AG10803 (cell line): ENCODE data around the gene FIBIN.
A peak's percentile ranks its signal among the peaks of the same experiment; 100 is the strongest.

Experiments used
- DNase-seq: peaks from one replicate; pipeline ENCODE4 v3.0.0; 2010; ENCODE audit warnings: low read depth
- H3K4me3 ChIP-seq: 2 replicates; pipeline ENCODE4 v1.5.1; 2011; ENCODE audit warnings: mild to moderate bottlenecking, low read length, control low read depth
- TF ChIP-seq, protein P1 (sequence below): conservative IDR thresholded peaks from 2 replicates; pipeline ENCODE4 v1.5.1; 2011; ENCODE audit warnings: mild to moderate bottlenecking, low read length, control low read depth, inconsistent platforms

The FIBIN gene

GRCh38 chr11:26983645-26984044, 10.3 kb upstream of the FIBIN start:
- H3K4me3 ChIP-seq, result no peak overlapping the region
- TF ChIP-seq, protein P1, sequence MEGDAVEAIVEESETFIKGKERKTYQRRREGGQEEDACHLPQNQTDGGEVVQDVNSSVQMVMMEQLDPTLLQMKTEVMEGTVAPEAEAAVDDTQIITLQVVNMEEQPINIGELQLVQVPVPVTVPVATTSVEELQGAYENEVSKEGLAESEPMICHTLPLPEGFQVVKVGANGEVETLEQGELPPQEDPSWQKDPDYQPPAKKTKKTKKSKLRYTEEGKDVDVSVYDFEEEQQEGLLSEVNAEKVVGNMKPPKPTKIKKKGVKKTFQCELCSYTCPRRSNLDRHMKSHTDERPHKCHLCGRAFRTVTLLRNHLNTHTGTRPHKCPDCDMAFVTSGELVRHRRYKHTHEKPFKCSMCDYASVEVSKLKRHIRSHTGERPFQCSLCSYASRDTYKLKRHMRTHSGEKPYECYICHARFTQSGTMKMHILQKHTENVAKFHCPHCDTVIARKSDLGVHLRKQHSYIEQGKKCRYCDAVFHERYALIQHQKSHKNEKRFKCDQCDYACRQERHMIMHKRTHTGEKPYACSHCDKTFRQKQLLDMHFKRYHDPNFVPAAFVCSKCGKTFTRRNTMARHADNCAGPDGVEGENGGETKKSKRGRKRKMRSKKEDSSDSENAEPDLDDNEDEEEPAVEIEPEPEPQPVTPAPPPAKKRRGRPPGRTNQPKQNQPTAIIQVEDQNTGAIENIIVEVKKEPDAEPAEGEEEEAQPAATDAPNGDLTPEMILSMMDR, result no peak
- no peak for DNase-seq

DNA sequence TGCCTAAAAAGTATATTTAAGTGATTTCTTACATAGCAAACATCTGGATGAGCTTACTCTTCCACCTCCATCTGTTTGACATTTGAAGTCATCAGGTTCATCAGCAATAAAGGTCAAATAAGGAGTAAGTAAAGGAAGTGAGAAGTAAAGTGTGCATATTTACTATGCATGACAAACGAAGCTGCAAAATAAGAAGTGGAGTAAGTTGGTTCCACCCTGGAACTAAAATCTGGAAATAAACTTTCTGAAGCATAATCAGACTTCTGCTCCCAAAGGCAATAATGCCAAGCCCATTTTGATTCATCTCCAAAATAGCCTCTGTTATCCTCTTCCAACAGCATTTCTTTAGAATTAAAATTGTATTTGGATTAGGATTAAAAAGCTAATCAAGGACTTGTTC, 8.4 kb upstream of the FIBIN start:
- no peak overlapping the region for H3K4me3 ChIP-seq
- TF ChIP-seq, protein P1, result no peak
- DNase-seq, result no peak

GRCh38 chr11:26985943-26986342, 8.0 kb upstream of the FIBIN start:
- TF ChIP-seq, protein P1, result no peak
- DNase-seq, result peak; percentile 64
- no peak overlapping the region for H3K4me3 ChIP-seq

GRCh38 chr11:26987272-26987671, 6.6 kb upstream of the FIBIN start:
- peak; percentile 15 for DNase-seq
- TF ChIP-seq, protein P1, result no peak
- H3K4me3 ChIP-seq, result no peak overlapping the region

DNA sequence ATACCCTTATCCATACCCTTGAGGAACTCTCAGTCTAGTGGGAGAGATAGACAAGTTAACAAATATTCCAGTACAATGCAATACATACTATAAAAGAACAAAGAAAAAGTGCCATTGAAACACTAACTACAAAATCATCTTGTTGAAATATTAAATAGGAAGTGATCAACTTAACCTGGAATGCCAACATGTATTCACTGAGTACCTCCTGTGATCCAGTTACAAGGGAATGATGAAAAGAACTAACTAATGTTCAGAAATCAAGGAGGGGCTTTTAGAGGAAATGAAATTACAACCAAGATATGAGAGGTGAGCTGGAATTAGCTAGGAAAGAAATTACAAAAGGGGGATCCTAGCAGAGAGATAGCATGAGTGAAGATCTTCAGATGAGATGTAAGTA, 6.2 kb upstream of the FIBIN start:
- TF ChIP-seq, protein P1, result no peak
- no peak for DNase-seq
- H3K4me3 ChIP-seq, result no peak overlapping the region

DNA sequence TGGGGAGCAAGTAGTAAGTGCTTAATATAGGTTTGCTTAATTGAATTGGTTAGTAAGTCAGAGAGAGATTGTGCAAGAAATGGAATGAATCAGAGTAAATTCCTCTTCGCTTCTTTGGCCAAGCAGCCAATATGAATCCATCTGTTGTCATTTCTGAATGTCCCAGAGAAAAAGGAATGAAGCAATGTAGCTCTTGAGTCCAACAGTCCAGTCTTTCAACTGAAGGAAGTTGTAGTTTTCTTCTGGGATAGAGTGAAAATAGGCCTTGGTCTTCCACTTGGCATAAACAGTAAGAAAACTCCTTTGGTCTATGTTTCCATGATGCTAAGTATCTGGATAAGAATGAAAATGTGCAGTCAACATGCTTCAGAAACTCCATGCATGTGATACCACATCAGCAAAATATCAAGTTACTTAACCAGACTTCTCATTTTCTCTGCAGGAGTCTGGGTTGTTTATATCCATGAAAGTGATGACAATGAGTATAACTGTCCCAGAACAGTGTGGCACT, 1.8 kb upstream of the FIBIN start:
- no peak overlapping the region for H3K4me3 ChIP-seq
- TF ChIP-seq, protein P1, result no peak
- peak; percentile 91 for DNase-seq

DNA sequence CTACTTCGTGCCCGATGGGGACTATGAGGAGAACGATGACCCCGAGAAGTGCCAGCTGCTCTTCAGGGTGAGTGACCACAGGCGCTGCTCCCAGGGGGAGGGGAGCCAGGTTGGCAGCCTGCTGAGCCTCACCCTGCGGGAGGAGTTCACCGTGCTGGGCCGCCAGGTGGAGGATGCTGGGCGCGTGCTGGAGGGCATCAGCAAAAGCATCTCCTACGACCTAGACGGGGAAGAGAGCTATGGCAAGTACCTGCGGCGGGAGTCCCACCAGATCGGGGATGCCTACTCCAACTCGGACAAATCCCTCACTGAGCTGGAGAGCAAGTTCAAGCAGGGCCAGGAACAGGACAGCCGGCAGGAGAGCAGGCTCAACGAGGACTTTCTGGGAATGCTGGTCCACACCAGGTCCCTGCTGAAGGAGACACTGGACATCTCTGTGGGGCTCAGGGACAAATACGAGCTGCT, 751 bp downstream of the FIBIN start:
- peak overlapping the region; percentile 86 for H3K4me3 ChIP-seq
- TF ChIP-seq, protein P1, result 0 out of 2 replicates have a peak, but pooled peaks have one; percentile 0
- DNase-seq, result peak; percentile 12
